HG02571 (cell line): Measurements from ENCODE around the gene CACNA2D3.
"Not testable (repeated sequence)": the region's sequence is repeated elsewhere in the genome, so short reads cannot be mapped to it uniquely, and the experiment has no call there.

Source experiments
- ATAC-seq: cut with Tn5 transposase; IDR thresholded peaks from one replicate; pipeline ENCODE4 v1.9.1; 2021; ENCODE audit warnings: mild to moderate bottlenecking, moderate library complexity; ENCODE audit not compliant: unreplicated experiment

CACNA2D3 gene

GRCh38 chr3:54122324-54123002, at the start of gene CACNA2D3:
CACNA2D3 (plus strand) TSS chr3:54122552.
- no peak for ATAC-seq

GRCh38 chr3:54073386-54073785, 49.0 kb upstream of the CACNA2D3 start:
- ATAC-seq: no peak

GRCh38 chr3:54079314-54079713, 43.0 kb upstream of the CACNA2D3 start:
- ATAC-seq: no peak

GRCh38 chr3:54079730-54080325, 42.5 kb upstream of the CACNA2D3 start:
- ATAC-seq: no peak

- ATAC-seq: no peak
These were observed 38.4 kb upstream of the CACNA2D3 start for GRCh38 chr3:54083921-54084320.

- no peak for ATAC-seq
These were observed 36.4 kb upstream of the CACNA2D3 start for GRCh38 chr3:54085936-54086335.

- no peak for ATAC-seq
These were observed 35.5 kb upstream of the CACNA2D3 start for GRCh38 chr3:54086652-54087405.

- ATAC-seq: no peak
These were observed 34.6 kb upstream of the CACNA2D3 start for GRCh38 chr3:54087581-54088410.

- ATAC-seq: no peak
These were observed 28.7 kb upstream of the CACNA2D3 start for GRCh38 chr3:54093491-54094248.

GRCh38 chr3:54094926-54095325, 27.4 kb upstream of the CACNA2D3 start:
- ATAC-seq: no peak

GRCh38 chr3:54099381-54099780, 23.0 kb upstream of the CACNA2D3 start:
- no peak for ATAC-seq

GRCh38 chr3:54104084-54104483, 18.3 kb upstream of the CACNA2D3 start:
- ATAC-seq: no peak

- ATAC-seq: not testable (repeated sequence)
These were observed 6.2 kb upstream of the CACNA2D3 start for GRCh38 chr3:54116129-54116528.

GRCh38 chr3:54120657-54121413, 1.5 kb upstream of the CACNA2D3 start:
- no peak for ATAC-seq

GRCh38 chr3:54121414-54122323, 683 bp upstream of the CACNA2D3 start:
- ATAC-seq: no peak

- no peak for ATAC-seq
These were observed 837 bp downstream of the CACNA2D3 start for GRCh38 chr3:54123003-54123775.

GRCh38 chr3:54123776-54124196, 1.4 kb downstream of the CACNA2D3 start:
- no peak for ATAC-seq

- no peak for ATAC-seq
These were observed 2.9 kb downstream of the CACNA2D3 start for GRCh38 chr3:54125300-54125699.
